22Rv1 (cell line): ENCODE results near the gene PFN4.

Experiments used
- H3K27ac ChIP-seq: fragments of 450-650 bp; 2 replicates; pipeline ENCODE4 v1.5.1; 2017
- CTCF ChIP-seq: fragments of 450-650 bp; IDR thresholded peaks from 2 replicates; pipeline ENCODE4 v1.5.1; 2017; ENCODE audit warnings: mild to moderate bottlenecking
- ZFX ChIP-seq: fragments of 450-650 bp; IDR thresholded peaks from 2 replicates; pipeline ENCODE4 v1.6.1; 2017; ENCODE audit warnings: antibody characterized with exemption, borderline replicate concordance

Gene PFN4

DNA sequence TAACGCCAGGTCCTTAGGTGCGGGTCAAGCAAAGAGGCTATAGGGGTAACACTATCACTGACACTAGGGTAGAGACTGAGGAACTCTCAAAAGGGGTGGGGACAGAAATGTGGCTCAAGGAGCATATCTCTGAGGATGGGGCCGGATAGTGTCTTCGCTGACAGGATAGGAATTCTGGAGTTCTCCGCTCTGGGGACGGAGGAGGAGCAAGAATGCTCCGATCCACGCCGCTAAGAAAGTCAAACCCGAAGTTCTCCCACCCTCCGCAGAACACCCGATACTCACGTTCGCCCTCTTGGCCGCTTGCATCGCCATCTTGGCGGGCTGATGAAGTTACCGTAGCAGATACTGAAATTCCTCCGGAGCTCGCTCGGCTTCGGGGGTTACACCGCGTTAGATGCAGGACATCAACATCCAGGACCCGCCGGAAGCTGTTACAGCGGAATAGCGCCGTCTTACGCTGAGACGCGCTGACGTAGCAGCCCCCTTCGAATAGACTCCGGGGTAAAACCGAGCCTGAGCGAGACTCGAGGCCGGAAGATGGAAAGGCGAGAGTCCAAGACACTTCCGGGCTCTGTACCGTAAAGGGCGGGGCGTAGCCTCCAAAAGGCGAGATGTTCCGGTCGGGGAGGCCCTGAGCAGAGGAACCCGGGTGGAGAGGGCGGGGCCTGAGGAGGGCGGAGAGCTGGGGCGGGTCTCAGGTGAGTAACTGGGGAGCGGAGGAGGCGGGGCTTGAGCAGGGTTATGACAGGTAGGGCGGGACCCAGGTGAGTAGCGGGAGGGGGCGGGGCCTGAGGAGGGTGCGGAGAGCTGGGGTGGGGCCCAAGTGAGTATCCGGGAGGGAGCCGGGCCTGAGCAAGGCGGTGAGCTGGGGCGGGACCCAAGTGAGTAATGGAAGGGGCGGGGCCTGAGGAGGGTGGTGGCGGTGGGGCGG, 47.0 kb downstream of the PFN4 start, which contains the start of gene SF3B6:
TSS of gene SF3B6 (minus strand) at position 412 of the 934 bp plus-strand sequence. CDS start at position 315, 97 bp downstream.
- TF ChIP-seq CTCF, result no peak
- TF ChIP-seq ZFX, result no peak
- H3K27ac ChIP-seq, result peak within 1 kb of the TSS; percentile 81

DNA sequence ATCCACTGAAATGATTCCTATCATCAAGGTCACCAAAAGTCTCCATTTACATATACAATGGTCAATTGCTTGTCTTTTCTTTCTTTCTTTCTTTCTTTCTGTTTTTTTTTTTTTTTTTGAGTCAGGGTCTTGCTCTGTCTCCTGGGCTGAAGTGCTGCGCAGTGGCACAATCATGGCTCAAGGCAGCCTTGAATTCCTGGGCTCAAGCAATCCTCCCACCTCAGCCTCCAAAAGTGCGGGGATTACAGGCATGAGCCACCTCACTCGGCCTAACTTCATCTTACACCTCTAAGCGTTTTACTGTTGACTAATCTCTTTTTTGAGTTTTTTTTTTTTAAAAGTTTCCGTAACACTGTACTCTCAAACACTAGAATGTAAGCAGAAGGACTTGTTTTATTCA, 47.9 kb downstream of the PFN4 start:
- TF ChIP-seq CTCF (no peak), ZFX (no peak)
- peak overlapping the region; percentile 81 for H3K27ac ChIP-seq

GRCh38 chr2:24073816-24074215, 49.3 kb downstream of the PFN4 start:
- no peak overlapping the region for H3K27ac ChIP-seq
- no peak for TF ChIP-seq CTCF
- TF ChIP-seq ZFX, result no peak

- no peak for TF ChIP-seq CTCF
- TF ChIP-seq ZFX, result no peak
- H3K27ac ChIP-seq, result no peak overlapping the region
Measured at GRCh38 chr2:24072259-24072658, 50.9 kb downstream of the PFN4 start.

DNA sequence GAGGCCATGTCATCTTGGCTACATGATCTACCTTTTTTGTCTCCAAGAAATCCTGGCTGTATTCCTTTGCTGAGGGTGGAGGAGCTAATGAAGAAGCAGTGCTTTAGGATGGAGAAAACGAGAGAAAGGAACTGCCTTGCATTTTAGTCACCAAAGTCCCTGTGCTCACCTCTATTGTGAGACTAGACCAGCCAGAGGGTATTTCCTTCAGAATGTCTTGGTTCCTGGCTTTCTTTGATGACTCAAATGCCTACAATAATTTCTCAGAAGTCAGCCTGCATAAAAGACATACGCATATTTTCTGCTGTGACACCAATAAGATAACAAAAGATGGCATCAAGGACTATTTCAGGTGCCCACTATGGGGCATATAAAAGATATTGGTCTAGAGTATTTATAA, 57.8 kb downstream of the PFN4 start:
- H3K27ac ChIP-seq, result no peak overlapping the region
- TF ChIP-seq ZFX (no peak), CTCF (no peak)
